Measurements from ENCODE around the gene C1QB.
A peak's percentile ranks its signal among the peaks of the same experiment; 100 is the strongest.

C1QB gene

DNA sequence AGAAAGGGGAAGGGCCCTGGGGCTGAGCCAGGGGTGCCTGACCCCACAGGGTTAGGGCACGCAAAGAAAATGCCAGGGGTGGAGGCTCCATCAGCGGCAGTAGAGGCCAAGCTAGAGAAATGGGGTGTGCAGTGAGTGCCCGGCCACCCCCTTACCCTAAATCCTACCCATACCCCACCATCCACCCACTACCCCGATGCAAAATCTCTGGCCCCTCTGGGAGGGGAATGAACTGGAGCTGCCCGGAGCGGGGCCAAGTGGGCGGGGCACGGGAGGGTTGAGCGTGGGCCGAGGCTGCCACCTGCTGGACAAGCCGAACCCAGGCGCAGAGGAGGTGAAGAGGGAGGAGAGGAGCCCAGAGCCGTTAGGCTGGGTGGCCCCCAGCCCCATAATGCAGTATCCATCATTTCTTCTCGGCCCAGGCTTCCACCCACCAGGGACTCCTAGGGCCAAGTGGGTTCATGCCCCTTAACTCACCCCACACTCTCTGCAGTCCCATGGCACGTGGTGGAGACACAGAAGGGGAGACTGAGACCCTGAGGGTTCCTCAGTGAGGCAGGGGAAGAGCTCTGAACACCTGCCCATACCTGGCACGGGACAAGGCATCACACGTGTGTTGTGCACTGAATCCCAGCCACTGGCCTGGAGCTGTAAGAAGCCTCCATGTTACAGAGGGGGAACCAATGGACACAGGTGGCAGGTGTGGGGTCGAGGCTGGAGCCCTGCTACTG is 11.0 kb upstream of the C1QB start:
- H3K27ac ChIP-seq (ENCODE audit: low read depth, low read length), result no peak overlapping the region
- H3K9ac ChIP-seq (ENCODE audit: low read length in 5 of 5), result no peak overlapping the region
- H3K9me3 ChIP-seq (ENCODE audit: control insufficient read depth in 5 of 5, low read length in 5 of 5), result no peaks in the 10 kb centered on the region
- H3K27me3 ChIP-seq (ENCODE audit: control insufficient read depth in 5 of 5, insufficient read depth in 4 of 5, low read length in 5 of 5), result peaks cover 3 to 30% (median 8%) of the 10 kb centered on the region in 5 donors
- peaks cover 0 to 5% (median 0%) of the 10 kb centered on the region in 5 donors for H3K36me3 ChIP-seq (ENCODE audit: control insufficient read depth in 5 of 5, insufficient read depth in 5 of 5, low read length in 5 of 5)
- H3K4me3 ChIP-seq (ENCODE audit: low read depth in 1 of 5, low read length in 5 of 5), result peak overlapping the region in 2 of 5 donors; percentile 27 to 28
- H3K4me1 ChIP-seq (ENCODE audit: control insufficient read depth in 5 of 5, insufficient read depth in 5 of 5, low read length in 5 of 5), result peaks cover 3 to 42% (median 39%) of the 10 kb centered on the region in 5 donors

DNA sequence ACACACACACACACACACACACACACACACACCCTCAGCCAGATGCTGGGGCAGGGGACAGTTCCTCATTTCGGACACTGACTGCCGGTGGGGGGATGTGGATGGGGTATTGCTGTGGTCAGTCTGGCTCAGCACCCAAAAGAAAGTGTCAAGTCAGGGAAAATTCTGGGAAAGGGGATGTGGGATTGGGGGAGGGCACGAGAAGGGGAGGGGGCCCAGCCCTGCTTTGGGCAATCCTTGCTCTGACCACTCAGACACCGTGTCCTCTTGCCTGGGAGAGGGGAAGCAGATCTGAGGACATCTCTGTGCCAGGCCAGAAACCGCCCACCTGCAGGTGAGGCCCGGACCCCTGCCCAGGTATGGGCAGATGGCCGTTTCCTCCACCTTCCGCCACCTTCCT is 9.7 kb upstream of the C1QB start, which contains the start of gene C1QC:
C1QC (plus strand) TSS at position 253 of the 400 bp plus-strand sequence. CDS start 391 bp downstream, outside the sequence.
- H3K4me1 ChIP-seq (ENCODE audit: control insufficient read depth in 5 of 5, insufficient read depth in 5 of 5, low read length in 5 of 5), result peaks cover 3 to 52% (median 47%) of the 10 kb centered on the region in 5 donors
- H3K4me3 ChIP-seq (ENCODE audit: low read depth in 1 of 5, low read length in 5 of 5), result peak within 1 kb of the TSS; percentile 36 to 59 (median 45)
- peaks cover 0 to 15% (median 0%) of the 10 kb centered on the region in 5 donors for H3K36me3 ChIP-seq (ENCODE audit: control insufficient read depth in 5 of 5, insufficient read depth in 5 of 5, low read length in 5 of 5)
- peak within 1 kb of the TSS; percentile 16 for H3K27ac ChIP-seq (ENCODE audit: low read depth, low read length)
- peaks cover 1 to 22% (median 8%) of the 10 kb centered on the region in 5 donors for H3K27me3 ChIP-seq (ENCODE audit: control insufficient read depth in 5 of 5, insufficient read depth in 4 of 5, low read length in 5 of 5)
- H3K9me3 ChIP-seq (ENCODE audit: control insufficient read depth in 5 of 5, low read length in 5 of 5), result no peaks in the 10 kb centered on the region
- peak within 1 kb of the TSS in 3 of 5 donors; percentile 27 to 56 (median 36) for H3K9ac ChIP-seq (ENCODE audit: low read length in 5 of 5)

DNA sequence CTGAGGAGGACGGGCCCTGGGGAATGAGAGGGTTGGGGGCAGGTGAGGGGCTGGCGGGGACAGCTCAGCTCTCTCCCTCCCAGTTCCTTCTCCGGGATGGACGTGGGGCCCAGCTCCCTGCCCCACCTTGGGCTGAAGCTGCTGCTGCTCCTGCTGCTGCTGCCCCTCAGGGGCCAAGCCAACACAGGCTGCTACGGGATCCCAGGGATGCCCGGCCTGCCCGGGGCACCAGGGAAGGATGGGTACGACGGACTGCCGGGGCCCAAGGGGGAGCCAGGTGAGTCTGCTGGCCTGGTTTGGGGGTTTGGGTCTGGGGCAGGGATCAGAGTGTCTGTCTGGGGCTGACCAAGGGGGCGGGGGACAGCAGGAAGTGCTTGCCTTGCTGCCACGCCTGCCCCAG is 9.1 kb upstream of the C1QB start:
- H3K4me3 ChIP-seq (ENCODE audit: low read depth in 1 of 5, low read length in 5 of 5), result peak overlapping the region in 4 of 5 donors; percentile 36 to 59 (median 40)
- H3K9ac ChIP-seq (ENCODE audit: low read length in 5 of 5), result peak overlapping the region in 3 of 5 donors; percentile 27 to 56 (median 36)
- H3K9me3 ChIP-seq (ENCODE audit: control insufficient read depth in 5 of 5, low read length in 5 of 5), result no peaks in the 10 kb centered on the region
- H3K27ac ChIP-seq (ENCODE audit: low read depth, low read length), result peak overlapping the region; percentile 16
- H3K4me1 ChIP-seq (ENCODE audit: control insufficient read depth in 5 of 5, insufficient read depth in 5 of 5, low read length in 5 of 5), result peaks cover 3 to 53% (median 42%) of the 10 kb centered on the region in 5 donors
- H3K36me3 ChIP-seq (ENCODE audit: control insufficient read depth in 5 of 5, insufficient read depth in 5 of 5, low read length in 5 of 5), result peaks cover 0 to 12% (median 0%) of the 10 kb centered on the region in 5 donors
- H3K27me3 ChIP-seq (ENCODE audit: control insufficient read depth in 5 of 5, insufficient read depth in 4 of 5, low read length in 5 of 5), result peaks cover 0 to 22% (median 8%) of the 10 kb centered on the region in 5 donors

DNA sequence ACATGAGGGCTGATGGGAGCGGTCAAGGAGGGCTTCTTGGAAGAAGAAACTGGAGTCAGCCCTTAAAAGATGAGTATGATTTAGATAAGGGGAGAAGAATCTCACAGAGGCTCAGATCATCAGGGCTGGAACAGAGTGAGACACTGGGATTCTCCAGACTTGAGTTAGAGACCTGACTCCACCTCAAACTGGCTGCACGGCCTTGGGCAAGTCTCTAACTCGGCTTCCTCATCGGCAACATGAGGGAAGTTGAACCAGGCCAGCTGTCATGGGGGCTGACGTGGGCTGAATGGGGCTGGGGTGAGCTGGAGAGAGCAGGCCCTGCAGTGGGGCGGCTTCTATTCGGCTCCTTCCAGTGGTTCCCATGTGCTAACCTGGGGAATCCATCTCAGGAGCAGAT is 7.1 kb upstream of the C1QB start:
- Histone ChIP-seq H3K9me3 (ENCODE audit: control insufficient read depth in 5 of 5, low read length in 5 of 5) (no peaks in the 10 kb centered on the region), H3K4me1 (ENCODE audit: control insufficient read depth in 5 of 5, insufficient read depth in 5 of 5, low read length in 5 of 5) (peaks cover 3 to 54% (median 41%) of the 10 kb centered on the region in 5 donors), H3K27ac (ENCODE audit: low read depth, low read length) (peak overlapping the region; percentile 63), H3K4me3 (ENCODE audit: low read depth in 1 of 5, low read length in 5 of 5) (peak overlapping the region in 3 of 5 donors; percentile 45 to 59 (median 51)), H3K9ac (ENCODE audit: low read length in 5 of 5) (peak overlapping the region in 3 of 5 donors; percentile 29 to 61 (median 48)), H3K27me3 (ENCODE audit: control insufficient read depth in 5 of 5, insufficient read depth in 4 of 5, low read length in 5 of 5) (peaks cover 0 to 19% (median 6%) of the 10 kb centered on the region in 5 donors), H3K36me3 (ENCODE audit: control insufficient read depth in 5 of 5, insufficient read depth in 5 of 5, low read length in 5 of 5) (peaks cover 0 to 12% (median 0%) of the 10 kb centered on the region in 5 donors)

DNA sequence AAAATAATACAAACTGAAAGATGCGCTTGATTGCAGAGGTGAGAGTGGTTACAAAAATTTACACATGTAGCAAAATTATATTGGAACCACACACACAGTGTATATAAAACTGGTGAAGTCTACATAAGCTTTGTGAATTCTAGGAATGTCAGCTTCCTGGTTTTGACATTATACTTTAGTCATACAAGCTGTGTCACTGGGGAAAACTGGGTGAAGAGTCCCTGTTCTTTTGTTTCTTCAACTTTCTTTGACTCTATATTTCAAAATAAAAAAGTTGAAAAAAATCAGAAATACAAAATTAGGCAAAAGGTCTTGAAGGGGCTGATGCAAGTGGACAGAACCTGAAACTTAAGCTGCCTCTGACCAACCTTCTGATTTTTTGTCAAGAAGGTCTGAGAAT is 6.7 kb upstream of the C1QB start:
- no peaks in the 10 kb centered on the region for H3K9me3 ChIP-seq (ENCODE audit: control insufficient read depth in 5 of 5, low read length in 5 of 5)
- H3K4me1 ChIP-seq (ENCODE audit: control insufficient read depth in 5 of 5, insufficient read depth in 5 of 5, low read length in 5 of 5), result peaks cover 3 to 54% (median 36%) of the 10 kb centered on the region in 5 donors
- peaks cover 0 to 15% (median 1%) of the 10 kb centered on the region in 5 donors for H3K27me3 ChIP-seq (ENCODE audit: control insufficient read depth in 5 of 5, insufficient read depth in 4 of 5, low read length in 5 of 5)
- peaks cover 0 to 12% (median 0%) of the 10 kb centered on the region in 5 donors for H3K36me3 ChIP-seq (ENCODE audit: control insufficient read depth in 5 of 5, insufficient read depth in 5 of 5, low read length in 5 of 5)
- peak overlapping the region in 2 of 5 donors; percentile 48 to 61 for H3K9ac ChIP-seq (ENCODE audit: low read length in 5 of 5)
- peak overlapping the region in 1 of 5 donors; percentile 59 for H3K4me3 ChIP-seq (ENCODE audit: low read depth in 1 of 5, low read length in 5 of 5)
- peak overlapping the region; percentile 63 for H3K27ac ChIP-seq (ENCODE audit: low read depth, low read length)

DNA sequence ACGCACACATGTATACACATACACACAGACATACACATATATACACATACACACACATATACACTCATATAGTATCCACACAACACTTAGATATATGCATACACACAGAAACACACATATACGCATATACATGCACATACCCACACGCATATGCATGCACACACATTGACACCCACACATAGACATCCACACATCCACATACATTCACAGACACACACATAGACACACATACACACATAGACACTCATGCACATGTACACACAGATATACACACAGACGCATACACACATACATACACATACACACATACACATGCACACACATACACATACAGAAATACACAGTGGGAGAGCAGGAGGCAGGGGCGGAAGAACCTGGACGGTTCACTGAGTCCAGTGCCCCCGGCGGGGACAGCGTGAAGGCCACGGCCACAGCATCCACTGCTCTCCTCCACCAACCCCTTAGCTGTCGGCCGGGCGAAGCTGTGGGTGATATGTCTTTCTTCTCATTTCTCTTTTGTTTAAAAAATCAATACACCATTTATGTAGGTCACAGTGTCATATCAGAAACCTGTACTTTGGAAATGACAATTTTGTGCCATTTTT is 2.8 kb upstream of the C1QB start:
- peaks cover 3 to 44% (median 25%) of the 10 kb centered on the region in 5 donors for H3K4me1 ChIP-seq (ENCODE audit: control insufficient read depth in 5 of 5, insufficient read depth in 5 of 5, low read length in 5 of 5)
- H3K27me3 ChIP-seq (ENCODE audit: control insufficient read depth in 5 of 5, insufficient read depth in 4 of 5, low read length in 5 of 5), result peaks cover 0 to 3% (median 0%) of the 10 kb centered on the region in 5 donors
- no peak overlapping the region for H3K9ac ChIP-seq (ENCODE audit: low read length in 5 of 5)
- H3K4me3 ChIP-seq (ENCODE audit: low read depth in 1 of 5, low read length in 5 of 5), result no peak overlapping the region
- peaks cover 0 to 12% (median 0%) of the 10 kb centered on the region in 5 donors for H3K36me3 ChIP-seq (ENCODE audit: control insufficient read depth in 5 of 5, insufficient read depth in 5 of 5, low read length in 5 of 5)
- no peak overlapping the region for H3K27ac ChIP-seq (ENCODE audit: low read depth, low read length)
- H3K9me3 ChIP-seq (ENCODE audit: control insufficient read depth in 5 of 5, low read length in 5 of 5), result no peaks in the 10 kb centered on the region

DNA sequence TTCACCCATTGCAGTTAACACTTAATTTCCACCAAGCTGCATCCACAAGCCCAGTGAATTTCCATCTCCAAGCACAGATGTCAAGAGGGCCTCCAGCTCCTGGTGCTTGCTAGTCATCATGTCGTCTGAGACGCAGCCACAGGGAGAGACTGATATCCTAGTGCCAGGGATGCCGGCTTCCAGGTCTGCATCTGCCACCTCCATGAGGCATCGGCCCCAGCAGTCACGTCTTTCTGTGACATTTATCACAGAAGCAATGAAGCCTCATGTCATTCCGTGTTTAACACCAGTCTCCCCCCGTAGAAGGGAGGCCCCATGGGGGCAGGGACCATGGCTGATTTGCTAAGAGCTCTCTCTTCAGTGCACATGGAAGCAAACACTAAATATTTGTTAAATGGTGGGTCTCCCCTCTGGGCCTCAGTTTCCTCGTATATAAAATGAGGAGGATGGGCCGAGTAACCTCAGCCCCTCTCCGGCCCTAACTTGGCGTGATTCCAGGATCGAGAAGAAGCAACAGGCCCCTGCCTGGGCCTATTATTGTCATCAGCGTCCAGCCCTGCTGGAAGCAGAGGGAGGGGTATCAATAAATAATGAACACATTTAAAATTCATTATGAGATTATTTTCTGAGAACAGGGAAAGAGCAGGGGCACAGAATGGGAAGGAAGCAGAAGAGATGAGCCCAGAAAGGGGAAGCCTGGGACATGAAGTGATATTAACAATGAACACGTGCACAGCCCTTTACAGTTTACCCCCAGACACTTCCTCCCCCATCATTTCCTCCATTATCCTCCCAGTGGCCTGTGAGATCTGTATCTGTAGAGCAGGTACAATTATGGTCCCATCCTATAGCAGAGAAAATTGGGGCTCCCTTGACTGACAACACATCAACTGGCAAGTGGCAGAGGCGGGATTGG is 837 bp upstream of the C1QB start:
- no peaks in the 10 kb centered on the region for H3K9me3 ChIP-seq (ENCODE audit: control insufficient read depth in 5 of 5, low read length in 5 of 5)
- H3K4me3 ChIP-seq (ENCODE audit: low read depth in 1 of 5, low read length in 5 of 5), result no peak overlapping the region
- peaks cover 0 to 10% (median 0%) of the 10 kb centered on the region in 5 donors for H3K27me3 ChIP-seq (ENCODE audit: control insufficient read depth in 5 of 5, insufficient read depth in 4 of 5, low read length in 5 of 5)
- no peak overlapping the region for H3K9ac ChIP-seq (ENCODE audit: low read length in 5 of 5)
- H3K4me1 ChIP-seq (ENCODE audit: control insufficient read depth in 5 of 5, insufficient read depth in 5 of 5, low read length in 5 of 5), result peaks cover 0 to 26% (median 12%) of the 10 kb centered on the region in 5 donors
- H3K36me3 ChIP-seq (ENCODE audit: control insufficient read depth in 5 of 5, insufficient read depth in 5 of 5, low read length in 5 of 5), result peaks cover 0 to 8% (median 0%) of the 10 kb centered on the region in 5 donors
- H3K27ac ChIP-seq (ENCODE audit: low read depth, low read length), result no peak overlapping the region

DNA sequence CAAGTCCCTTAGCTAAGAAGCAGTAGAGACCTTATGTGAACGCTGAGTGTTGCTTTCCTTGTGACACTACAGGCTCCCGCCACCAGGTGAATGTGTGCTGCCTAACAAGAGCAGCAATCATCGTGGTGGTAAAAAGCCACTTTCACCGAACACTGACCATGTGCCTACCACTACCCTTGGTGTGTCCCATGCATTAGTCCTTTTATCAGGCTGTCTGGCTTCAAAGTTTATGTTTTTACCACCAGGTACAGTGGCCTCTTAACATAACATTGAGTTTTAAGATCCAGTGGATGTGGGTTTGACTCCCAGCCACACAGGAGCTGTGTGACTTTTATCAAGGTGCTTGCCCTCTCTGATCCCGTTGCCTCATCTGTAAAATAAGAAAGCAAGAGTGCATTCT is 1.7 kb downstream of the C1QB start:
- Histone ChIP-seq H3K27me3 (ENCODE audit: control insufficient read depth in 5 of 5, insufficient read depth in 4 of 5, low read length in 5 of 5) (peaks cover 0 to 10% (median 0%) of the 10 kb centered on the region in 5 donors), H3K4me1 (ENCODE audit: control insufficient read depth in 5 of 5, insufficient read depth in 5 of 5, low read length in 5 of 5) (peaks cover 0 to 19% (median 3%) of the 10 kb centered on the region in 5 donors), H3K9ac (ENCODE audit: low read length in 5 of 5) (peak overlapping the region in 2 of 5 donors; percentile 17 to 49), H3K4me3 (ENCODE audit: low read depth in 1 of 5, low read length in 5 of 5) (peak overlapping the region; percentile 17 to 59 (median 51)), H3K9me3 (ENCODE audit: control insufficient read depth in 5 of 5, low read length in 5 of 5) (no peaks in the 10 kb centered on the region), H3K36me3 (ENCODE audit: control insufficient read depth in 5 of 5, insufficient read depth in 5 of 5, low read length in 5 of 5) (peaks cover 0 to 11% (median 0%) of the 10 kb centered on the region in 5 donors), H3K27ac (ENCODE audit: low read depth, low read length) (no peak overlapping the region)

DNA sequence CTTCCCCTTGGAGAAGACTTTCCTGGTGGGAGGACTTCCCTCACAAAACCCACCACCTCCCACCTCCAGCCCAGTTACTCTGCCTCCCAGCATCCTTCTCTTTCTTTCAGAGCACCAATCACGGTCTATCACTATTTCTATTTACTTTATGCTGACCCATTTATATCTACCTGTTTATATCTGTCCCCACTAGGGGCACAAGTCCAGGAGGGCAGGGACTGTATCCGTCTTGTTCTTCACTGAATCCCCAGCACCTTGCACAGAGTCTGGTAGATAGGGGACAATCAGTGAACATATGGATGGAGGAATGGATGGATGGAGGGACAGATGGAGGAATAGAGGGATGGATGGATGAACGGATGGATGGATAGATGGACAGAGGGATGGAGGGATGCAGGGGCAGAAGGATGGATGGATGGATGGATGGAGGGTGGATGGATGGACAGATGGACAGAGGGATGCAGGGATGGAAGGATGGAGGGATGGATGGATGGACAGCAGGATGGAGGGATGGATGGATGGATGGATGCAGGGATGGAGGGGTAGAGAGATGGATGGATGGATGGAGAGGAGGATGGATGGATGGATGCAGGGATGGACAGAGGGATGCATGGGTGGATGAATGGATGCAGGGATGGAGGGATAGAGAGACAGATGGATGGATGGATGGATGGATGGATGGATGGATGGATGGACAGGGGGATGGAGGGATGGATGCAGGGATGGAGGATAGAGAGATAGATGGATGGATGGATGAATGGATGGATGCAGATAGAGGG is 5.5 kb downstream of the C1QB start:
- Histone ChIP-seq H3K27me3 (ENCODE audit: control insufficient read depth in 5 of 5, insufficient read depth in 4 of 5, low read length in 5 of 5) (peaks cover 0 to 10% (median 0%) of the 10 kb centered on the region in 5 donors), H3K9ac (ENCODE audit: low read length in 5 of 5) (no peak overlapping the region), H3K4me3 (ENCODE audit: low read depth in 1 of 5, low read length in 5 of 5) (no peak overlapping the region), H3K9me3 (ENCODE audit: control insufficient read depth in 5 of 5, low read length in 5 of 5) (no peaks in the 10 kb centered on the region), H3K36me3 (ENCODE audit: control insufficient read depth in 5 of 5, insufficient read depth in 5 of 5, low read length in 5 of 5) (peaks cover 0 to 24% (median 0%) of the 10 kb centered on the region in 5 donors), H3K4me1 (ENCODE audit: control insufficient read depth in 5 of 5, insufficient read depth in 5 of 5, low read length in 5 of 5) (peaks cover 0 to 4% (median 0%) of the 10 kb centered on the region in 5 donors), H3K27ac (ENCODE audit: low read depth, low read length) (no peak overlapping the region)
